Neural progenitor cell (in vitro differentiated cells): ENCODE data around the gene ROBO2. TPM values are rescaled to one million over a fixed set of nuclear protein-coding genes. Genes with fewer than 3 reads are reported as not detected.

Experiments used
- DNase-seq: peaks from one replicate; pipeline ENCODE4 v3.0.0-alpha.2; 2016; ENCODE audit warnings: low spot score
- H2AFZ ChIP-seq: fragments of 200-600 bp; sonication (generic); replicated peaks from 2 replicates; pipeline ENCODE4 v1.6.1; 2016; ENCODE audit warnings: antibody characterized with exemption
- H3F3A ChIP-seq: fragments of 200-600 bp; sonication (generic); 2 replicates; pipeline ENCODE4 v1.6.1; 2016; ENCODE audit warnings: antibody characterized with exemption, low read depth
- H3K27ac ChIP-seq: fragments of 200-600 bp; sonication (generic); 2 replicates; pipeline ENCODE4 v1.5.1; 2016; ENCODE audit warnings: mild to moderate bottlenecking
- H3K27me3 ChIP-seq: fragments of 200-600 bp; sonication (generic); 2 replicates; pipeline ENCODE4 v1.6.1; 2016; ENCODE audit warnings: mild to moderate bottlenecking, moderate library complexity
- H3K36me3 ChIP-seq: fragments of 200-600 bp; sonication (generic); 2 replicates; pipeline ENCODE4 v1.5.1; 2016
- H3K4me1 ChIP-seq: fragments of 200-600 bp; sonication (generic); 2 replicates; pipeline ENCODE4 v1.6.1; 2016; ENCODE audit warnings: mixed run types
- H3K4me2 ChIP-seq: fragments of 200-600 bp; sonication (generic); 2 replicates; pipeline ENCODE4 v1.6.1; 2016
- H3K4me3 ChIP-seq: fragments of 200-600 bp; sonication (generic); 2 replicates; pipeline ENCODE4 v1.5.1; 2016
- H3K79me2 ChIP-seq: fragments of 200-600 bp; sonication (generic); 2 replicates; pipeline ENCODE4 v1.6.1; 2016; ENCODE audit warnings: low read depth
- H3K9ac ChIP-seq: fragments of 200-600 bp; sonication (generic); 2 replicates; pipeline ENCODE4 v1.6.1; 2016
- H3K9me3 ChIP-seq: fragments of 200-600 bp; sonication (generic); 2 replicates; pipeline ENCODE4 v1.5.1; 2016; ENCODE audit warnings: low read depth
- H4K20me1 ChIP-seq: fragments of 200-600 bp; sonication (generic); 2 replicates; pipeline ENCODE4 v1.6.1; 2016; ENCODE audit warnings: low read depth
- H3K27ac Mint-ChIP-seq: 3 replicates; pipeline ENCODE4 v1.8.0; 2021; ENCODE audit warnings: mixed read lengths
- H3K27me3 Mint-ChIP-seq: 2 replicates; pipeline ENCODE4 v1.8.0; 2022; ENCODE audit warnings: low read depth, mild to moderate bottlenecking, inconsistent platforms, moderate library complexity, mixed read lengths; ENCODE audit not compliant: insufficient read depth
- H3K36me3 Mint-ChIP-seq: 3 replicates; pipeline ENCODE4 v1.8.0; 2021; ENCODE audit warnings: mixed read lengths
- H3K4me1 Mint-ChIP-seq: 3 replicates; pipeline ENCODE4 v1.8.0; 2021; ENCODE audit warnings: mixed read lengths
- H3K4me3 Mint-ChIP-seq: 3 replicates; pipeline ENCODE4 v1.8.0; 2021; ENCODE audit warnings: mild to moderate bottlenecking, moderate library complexity, mixed read lengths
- H3K9me3 Mint-ChIP-seq: 3 replicates; pipeline ENCODE4 v1.8.0; 2020; ENCODE audit warnings: mixed read lengths
- CTCF ChIP-seq: fragments of 200-600 bp; sonication (generic); IDR thresholded peaks from 2 replicates; pipeline ENCODE4 v1.5.1; 2017; ENCODE audit warnings: antibody characterized with exemption, mild to moderate bottlenecking
- EZH2 ChIP-seq: fragments of 200-600 bp; sonication (generic); IDR thresholded peaks from 2 replicates; pipeline ENCODE4 v1.6.1; 2017; ENCODE audit warnings: antibody characterized with exemption, mild to moderate bottlenecking, moderate library complexity
- EZH2phosphoT487 ChIP-seq: fragments of 200-600 bp; sonication (generic); IDR thresholded peaks from 2 replicates; pipeline ENCODE4 v1.6.1; 2017; ENCODE audit warnings: antibody characterized with exemption
- total RNA-seq: library from RNA; depleted of rRNA; stranded (reverse); fragments of >200 nt; gene quantifications from 2 replicates; pipeline ENCODE4 v1.2.3, GENCODE V29; 2015; ENCODE audit warnings: low replicate concordance

The ROBO2 gene
- total RNA-seq, 1 donor from 2014 or later: 15.0 TPM

GRCh38 chr3:77186319-77186718 lies 146.4 kb downstream of the ROBO2 start:
- no peak overlapping the region for H3K4me3 ChIP-seq
- H3K36me3 Mint-ChIP-seq: peaks cover 2% of the 10 kb centered on the region
- no peak overlapping the region for H3K4me2 ChIP-seq
- TF ChIP-seq EZH2phosphoT487 (no peak), EZH2 (no peak), CTCF (no peak)
- no peaks in the 10 kb centered on the region for H3K9me3 Mint-ChIP-seq
- no peak overlapping the region for H3K27ac Mint-ChIP-seq
- H3F3A ChIP-seq: no peaks in the 10 kb centered on the region
- no peaks in the 10 kb centered on the region for H3K79me2 ChIP-seq
- H3K27me3 ChIP-seq: no peaks in the 10 kb centered on the region
- H3K27me3 Mint-ChIP-seq: no peaks in the 10 kb centered on the region
- H3K4me1 ChIP-seq: peaks cover 6% of the 10 kb centered on the region
- H3K27ac ChIP-seq: no peak overlapping the region
- H3K36me3 ChIP-seq: no peaks in the 10 kb centered on the region
- peaks cover 12% of the 10 kb centered on the region for H3K4me1 Mint-ChIP-seq
- H3K4me3 Mint-ChIP-seq: no peak overlapping the region
- no peak for DNase-seq
- H2AFZ ChIP-seq: no peak overlapping the region
- H4K20me1 ChIP-seq: no peaks in the 10 kb centered on the region
- no peaks in the 10 kb centered on the region for H3K9me3 ChIP-seq
- H3K9ac ChIP-seq: no peak overlapping the region

- Histone ChIP-seq H3K4me3 (no peak overlapping the region), H3K9ac (no peak overlapping the region), H3K79me2 (no peaks in the 10 kb centered on the region), H3K4me1 (peaks cover 5% of the 10 kb centered on the region), H3K36me3 (no peaks in the 10 kb centered on the region), H3K27ac (no peak overlapping the region), H3F3A (no peaks in the 10 kb centered on the region), H3K9me3 (no peaks in the 10 kb centered on the region), H3K4me2 (no peak overlapping the region), H3K27me3 (no peaks in the 10 kb centered on the region), H2AFZ (no peak overlapping the region), H4K20me1 (no peaks in the 10 kb centered on the region)
- TF ChIP-seq EZH2phosphoT487 (no peak), EZH2 (no peak), CTCF (no peak)
- DNase-seq: no peak
- Mint-ChIP-seq H3K27ac (no peak overlapping the region), H3K4me3 (no peak overlapping the region), H3K36me3 (peaks cover 3% of the 10 kb centered on the region), H3K9me3 (no peaks in the 10 kb centered on the region), H3K4me1 (peaks cover 12% of the 10 kb centered on the region), H3K27me3 (no peaks in the 10 kb centered on the region)
These were observed 146.8 kb downstream of the ROBO2 start for GRCh38 chr3:77186728-77187127.

GRCh38 chr3:77188210-77188609 lies 148.3 kb downstream of the ROBO2 start:
- H3F3A ChIP-seq: no peaks in the 10 kb centered on the region
- H3K79me2 ChIP-seq: no peaks in the 10 kb centered on the region
- H3K36me3 ChIP-seq: no peaks in the 10 kb centered on the region
- Mint-ChIP-seq H3K9me3 (no peaks in the 10 kb centered on the region), H3K4me3 (no peak overlapping the region), H3K4me1 (peaks cover 12% of the 10 kb centered on the region), H3K27ac (no peak overlapping the region), H3K36me3 (peaks cover 4% of the 10 kb centered on the region), H3K27me3 (no peaks in the 10 kb centered on the region)
- DNase-seq: no peak
- no peak overlapping the region for H3K4me3 ChIP-seq
- no peak overlapping the region for H3K9ac ChIP-seq
- peaks cover 5% of the 10 kb centered on the region for H3K4me1 ChIP-seq
- no peak overlapping the region for H2AFZ ChIP-seq
- no peak overlapping the region for H3K4me2 ChIP-seq
- H3K27me3 ChIP-seq: no peaks in the 10 kb centered on the region
- TF ChIP-seq EZH2phosphoT487 (no peak), EZH2 (no peak), CTCF (no peak)
- H4K20me1 ChIP-seq: no peaks in the 10 kb centered on the region
- no peak overlapping the region for H3K27ac ChIP-seq
- no peaks in the 10 kb centered on the region for H3K9me3 ChIP-seq

GRCh38 chr3:77189258-77189657 lies 149.4 kb downstream of the ROBO2 start:
- no peak for DNase-seq
- Histone ChIP-seq H3K4me2 (no peak overlapping the region), H3K27me3 (no peaks in the 10 kb centered on the region), H2AFZ (no peak overlapping the region), H3K9me3 (no peaks in the 10 kb centered on the region), H3K4me3 (no peak overlapping the region), H3K36me3 (no peaks in the 10 kb centered on the region), H3K27ac (no peak overlapping the region), H3K4me1 (peaks cover 5% of the 10 kb centered on the region), H4K20me1 (no peaks in the 10 kb centered on the region), H3K79me2 (no peaks in the 10 kb centered on the region), H3K9ac (no peak overlapping the region), H3F3A (no peaks in the 10 kb centered on the region)
- no peaks in the 10 kb centered on the region for H3K9me3 Mint-ChIP-seq
- H3K27me3 Mint-ChIP-seq: no peaks in the 10 kb centered on the region
- H3K4me1 Mint-ChIP-seq: peaks cover 12% of the 10 kb centered on the region
- H3K27ac Mint-ChIP-seq: no peak overlapping the region
- H3K36me3 Mint-ChIP-seq: peaks cover 4% of the 10 kb centered on the region
- no peak overlapping the region for H3K4me3 Mint-ChIP-seq
- TF ChIP-seq EZH2 (no peak), EZH2phosphoT487 (no peak), CTCF (no peak)
